A549 (cell line): ENCODE measurements around the gene TSN. TPM values are rescaled to one million over a fixed set of nuclear protein-coding genes. Genes with fewer than 3 reads are reported as not detected.

Experiments used
- ATAC-seq, 2 experiments: fragments of 200-7000 bp in 1 of 2; fragments of >200 bp in 1 of 2; cut with Nextera tagmentation in 1 of 2; cut with Tn5 transposase in 1 of 2; 3 replicates each; pipeline versions ENCODE4 v1.8.0 to v1.9.1; 2018 to 2020; ENCODE audit warnings: mild to moderate bottlenecking in 1 of 2, moderate library complexity in 1 of 2
- CTCF ChIA-PET: fragments of 300-600 bp; sonication (Branson Sonifier 250); formaldehyde crosslinking; extraction: SDS; loops from one replicate; lab custom pipeline; 2021; ENCODE audit warnings: antibody characterized with exemption, inconsistent platforms; lab: Yijun Ruan, JAX
- POLR2A ChIA-PET: fragments of 350-600 bp; formaldehyde crosslinking; extraction: SDS; loops from one replicate; lab custom pipeline; 2021; ENCODE audit warnings: antibody characterized with exemption, inconsistent platforms; lab: Yijun Ruan, JAX
- DNase-seq, 2 experiments: peaks; one replicate each; pipeline versions ENCODE4 v3.0.0 to v3.0.0-alpha.2; 2011 to 2016; ENCODE audit warnings: low read depth in 1 of 2, low spot score in 1 of 2
- FAIRE-seq: peaks from 2 replicates; lab custom pipeline; 2011; peaks lifted over from hg19 to GRCh38; lab: Jason Lieb, UNC
- H3K27ac ChIP-seq, 2 experiments: fragments of >200 bp; sonication (Bioruptor Twin); formaldehyde crosslinking; 3 replicates each; pipeline ENCODE4 v1.5.1; 2016 to 2017
- H3K4me1 ChIP-seq: fragments of >200 bp; sonication (Bioruptor Twin); formaldehyde crosslinking; 3 replicates; pipeline ENCODE4 v1.6.1; 2016
- H3K4me2 ChIP-seq: fragments of >200 bp; sonication (Bioruptor Twin); formaldehyde crosslinking; 3 replicates; pipeline ENCODE4 v1.6.1; 2016
- H3K4me3 ChIP-seq: fragments of >200 bp; sonication (Bioruptor Twin); formaldehyde crosslinking; 3 replicates; pipeline ENCODE4 v1.5.1; 2016
- H3K9me3 ChIP-seq: fragments of >200 bp; sonication (Bioruptor Twin); formaldehyde crosslinking; 3 replicates; pipeline ENCODE4 v1.6.1; 2016
- CBX2 ChIP-seq: fragments of 200-600 bp; sonication (generic); IDR thresholded peaks from 2 replicates; pipeline ENCODE4 v1.6.1; 2016; ENCODE audit warnings: low read depth, mild to moderate bottlenecking, borderline replicate concordance
- EHF ChIP-seq: fragments of 250-450 bp; sonication (Bioruptor Pico); IDR thresholded peaks from 2 replicates; pipeline ENCODE4 v1.5.0; 2020; ENCODE audit warnings: mild to moderate bottlenecking
- FOSB ChIP-seq: fragments of 250-450 bp; sonication (Bioruptor Pico); IDR thresholded peaks from 2 replicates; pipeline ENCODE4 v1.5.0; 2020; ENCODE audit warnings: mild to moderate bottlenecking, moderate library complexity
- FOSL2 ChIP-seq, 2 experiments: fragments of 450-650 bp in 1 of 2; fragments of >200 bp in 1 of 2; sonication (Bioruptor Twin) in 1 of 2; formaldehyde crosslinking; IDR thresholded peaks; 2 replicates each; pipeline versions ENCODE4 v1.5.0 to v1.6.1; 2016 to 2020; ENCODE audit warnings: mild to moderate bottlenecking in 1 of 2, moderate library complexity in 1 of 2
- FOXS1 ChIP-seq: fragments of 250-450 bp; sonication (Bioruptor Pico); IDR thresholded peaks from 2 replicates; pipeline ENCODE4 v1.5.0; 2020; ENCODE audit warnings: mild to moderate bottlenecking, moderate library complexity
- HDAC2 ChIP-seq: fragments of 200-600 bp; sonication (generic); IDR thresholded peaks from 2 replicates; pipeline ENCODE4 v1.6.1; 2016
- HOXA7 ChIP-seq: fragments of 250-450 bp; sonication (Bioruptor Pico); IDR thresholded peaks from 2 replicates; pipeline ENCODE4 v1.5.0; 2020; ENCODE audit warnings: mild to moderate bottlenecking, moderate library complexity
- HOXB13 ChIP-seq: fragments of 250-450 bp; sonication (Bioruptor Pico); IDR thresholded peaks from 2 replicates; pipeline ENCODE4 v1.5.0; 2020; ENCODE audit warnings: low read depth, mild to moderate bottlenecking, moderate library complexity
- JUN ChIP-seq, 2 experiments: fragments of >200 bp; sonication (Bioruptor Twin); formaldehyde crosslinking; IDR thresholded peaks; 2 replicates in 1 of 2; 3 replicates in 1 of 2; pipeline ENCODE4 v1.6.1; 2016 to 2017
- KDM1A ChIP-seq: fragments of 200-600 bp; sonication (generic); IDR thresholded peaks from 2 replicates; pipeline ENCODE4 v1.6.1; 2016; ENCODE audit warnings: low read depth, mild to moderate bottlenecking
- KDM5A ChIP-seq: fragments of 200-600 bp; sonication (generic); IDR thresholded peaks from 2 replicates; pipeline ENCODE4 v1.6.1; 2016; ENCODE audit warnings: antibody characterized with exemption, mild to moderate bottlenecking
- NPAS2 ChIP-seq: fragments of 250-450 bp; sonication (Bioruptor Pico); IDR thresholded peaks from 2 replicates; pipeline ENCODE4 v1.8.0; 2022; ENCODE audit warnings: mild to moderate bottlenecking, moderate library complexity, borderline replicate concordance
- NR3C1 ChIP-seq: fragments of >200 bp; sonication (Bioruptor Twin); formaldehyde crosslinking; IDR thresholded peaks from 3 replicates; pipeline ENCODE4 v1.6.1; 2017
- POLR2A ChIP-seq: IDR thresholded peaks from 2 replicates; pipeline ENCODE4 v1.6.1; 2012; ENCODE audit warnings: mild to moderate bottlenecking, low read length
- RAD21 ChIP-seq, 2 experiments: fragments of >200 bp in 1 of 2; sonication (Bioruptor Twin) in 1 of 2; formaldehyde crosslinking in 1 of 2; IDR thresholded peaks in 1 of 2; conservative IDR thresholded peaks in 1 of 2; 2 replicates in 1 of 2; 3 replicates in 1 of 2; pipeline ENCODE4 v1.6.1; 2012 to 2018; ENCODE audit warnings: inconsistent platforms in 1 of 2
- RNF2 ChIP-seq: fragments of 200-600 bp; sonication (generic); IDR thresholded peaks from 2 replicates; pipeline ENCODE4 v1.6.1; 2016; ENCODE audit warnings: low read depth, mild to moderate bottlenecking, antibody characterized with exemption, moderate library complexity, borderline replicate concordance
- TFCP2L1 ChIP-seq: fragments of 250-450 bp; sonication (Bioruptor Pico); IDR thresholded peaks from 2 replicates; pipeline ENCODE4 v1.5.0; 2021; ENCODE audit warnings: mild to moderate bottlenecking
- ZC3H11A ChIP-seq: fragments of 450-650 bp; IDR thresholded peaks from 2 replicates; pipeline ENCODE4 v1.6.1; 2014; ENCODE audit warnings: antibody characterized with exemption, mild to moderate bottlenecking
- ZFP36 ChIP-seq: fragments of 450-650 bp; IDR thresholded peaks from 2 replicates; pipeline ENCODE4 v1.6.1; 2014; ENCODE audit warnings: borderline replicate concordance; ENCODE audit not compliant: partially characterized antibody
- ZSCAN20 ChIP-seq: fragments of 250-450 bp; sonication (Bioruptor Pico); IDR thresholded peaks from 2 replicates; pipeline ENCODE4 v1.8.0; 2022; ENCODE audit warnings: mild to moderate bottlenecking, moderate library complexity
- WGBS: methylation state at CpG from one replicate; pipeline ENCODE4 v1.1.6; 2017; ENCODE audit errors: missing lambda C conversion rate; 5-methylcytosine and 5-hydroxymethylcytosine counted together
- polyA plus RNA-seq, 4 experiments: library from polyadenylated mRNA; depleted of rRNA in 3 of 4; stranded (reverse); fragments of >200 nt; fragmentation: RNase III in 1 of 4; extraction: RNeasy Plus Mini Kit Qiagen cat#74134 plus additional on column Dnase treatment in 1 of 4; gene quantifications; 2 replicates in 3 of 4; 3 replicates in 1 of 4; pipeline ENCODE4 v1.2.3, GENCODE V29; 2011 to 2017
- TF ChIP-seq, protein P1 (sequence below): fragments of >200 bp; sonication (Bioruptor Twin); formaldehyde crosslinking; IDR thresholded peaks from 3 replicates; pipeline ENCODE4 v1.6.1; 2016
- TF ChIP-seq, protein P2 (sequence below): IDR thresholded peaks from 2 replicates; pipeline ENCODE4 v1.6.1; 2012
- TF ChIP-seq, protein P3 (sequence below): IDR thresholded peaks from 2 replicates; pipeline ENCODE4 v1.6.1; 2012
- TF ChIP-seq, protein P4 (sequence below): fragments of >200 bp; sonication (Bioruptor Twin); formaldehyde crosslinking; IDR thresholded peaks from 2 replicates; pipeline ENCODE4 v1.6.1; 2016

Gene TSN
- polyA plus RNA-seq, 2 of the 4 experiments (the other 2 are of a cell fraction), result 56.8 to 101 TPM

DNA sequence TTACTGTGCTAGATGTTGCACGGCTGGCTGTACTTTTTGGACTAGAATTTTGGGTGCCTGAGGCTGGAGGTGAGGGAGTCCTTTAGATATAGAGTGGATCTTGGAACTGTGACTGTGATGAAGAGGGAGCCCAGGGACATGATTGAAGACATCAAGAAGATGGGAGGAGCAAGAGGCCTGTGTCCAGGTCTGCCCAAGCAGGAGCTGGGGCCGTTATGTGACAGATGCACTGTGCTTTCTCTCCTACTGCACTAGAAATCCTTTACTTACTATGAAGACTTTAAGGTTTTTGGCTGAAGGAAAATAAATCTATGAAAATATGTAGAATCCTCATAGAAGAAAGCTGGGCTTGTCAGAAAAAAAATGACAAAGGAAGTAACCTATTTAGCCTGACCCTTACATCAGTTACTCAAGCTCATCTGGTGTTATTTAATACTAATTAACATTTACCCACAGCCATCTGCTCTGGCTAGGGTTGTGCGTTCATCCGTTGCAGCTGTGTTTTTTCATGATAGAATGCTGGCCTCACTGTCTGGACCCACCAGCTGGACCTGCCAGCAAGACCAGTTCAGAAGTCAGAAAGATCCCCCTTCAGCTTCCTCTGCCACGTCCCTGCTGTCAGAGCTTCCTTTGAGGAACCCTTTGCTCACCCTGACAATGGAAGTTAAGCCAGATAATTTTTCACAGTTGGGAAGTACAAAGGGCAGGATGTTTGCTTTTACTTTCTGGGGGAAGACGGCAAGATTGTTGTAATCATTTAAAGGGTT is 16.7 kb downstream of the TSN start:
- Histone ChIP-seq H3K27ac (no peak overlapping the region), H3K4me3 (no peak overlapping the region), H3K9me3 (no peaks in the 10 kb centered on the region), H3K4me2 (no peak overlapping the region), H3K4me1 (peaks cover 10% of the 10 kb centered on the region)
- FAIRE-seq (no peak), ATAC-seq (no peak; a peak in 1 of 6 replicates), DNase-seq (no peak)
- no peak for TF ChIP-seq FOSL2 (IDR thresholded peaks at IDR 0.05)
- TF ChIP-seq FOSL2 (CRISPR knock-in tag; IDR thresholded peaks at IDR 0.05), result no peak
- ChIA-PET CTCF (no interaction called here), POLR2A (no interaction called here)
- WGBS, result 81% methylated on average over 6 of the region's 6 CpGs

DNA sequence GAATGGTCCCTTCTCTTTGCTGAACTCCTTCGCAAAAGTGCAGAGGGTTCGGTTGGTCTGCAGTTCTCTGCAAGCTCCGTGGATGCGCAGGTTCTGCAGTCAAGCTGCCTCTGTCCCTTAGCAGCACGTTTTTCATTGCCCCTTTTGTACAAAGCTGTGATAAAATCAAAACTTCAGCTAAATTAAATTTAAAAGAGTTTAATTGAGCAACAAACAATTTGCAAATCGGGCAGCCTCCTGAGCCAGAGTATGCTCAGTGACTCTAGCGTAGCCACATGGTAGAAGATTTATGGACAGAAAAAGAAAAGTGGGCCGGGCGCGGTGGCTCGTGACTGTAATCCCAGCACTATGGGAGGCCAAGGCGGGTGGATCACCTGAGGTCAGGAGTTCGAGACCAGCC is 18.8 kb downstream of the TSN start:
- no peaks in the 10 kb centered on the region for H3K9me3 ChIP-seq
- H3K4me2 ChIP-seq, result no peak overlapping the region
- no peak for ATAC-seq
- H3K27ac ChIP-seq, result no peak overlapping the region
- TF ChIP-seq NPAS2 (CRISPR knock-in tag) (no peak), CBX2 (no peak), RNF2 (no peak), NR3C1 (no peak), HDAC2 (no peak), POLR2A (no peak)
- TF ChIP-seq, all 56 proteins: peak for 0
- ChIA-PET CTCF (no interaction called here), POLR2A (no interaction called here)
- DNase-seq, result no peak
- WGBS, result 84% methylated on average over 13 of the region's 13 CpGs
- Histone ChIP-seq H3K4me1 (peaks cover 19% of the 10 kb centered on the region), H3K4me3 (no peak overlapping the region)
- FAIRE-seq, result no peak

DNA sequence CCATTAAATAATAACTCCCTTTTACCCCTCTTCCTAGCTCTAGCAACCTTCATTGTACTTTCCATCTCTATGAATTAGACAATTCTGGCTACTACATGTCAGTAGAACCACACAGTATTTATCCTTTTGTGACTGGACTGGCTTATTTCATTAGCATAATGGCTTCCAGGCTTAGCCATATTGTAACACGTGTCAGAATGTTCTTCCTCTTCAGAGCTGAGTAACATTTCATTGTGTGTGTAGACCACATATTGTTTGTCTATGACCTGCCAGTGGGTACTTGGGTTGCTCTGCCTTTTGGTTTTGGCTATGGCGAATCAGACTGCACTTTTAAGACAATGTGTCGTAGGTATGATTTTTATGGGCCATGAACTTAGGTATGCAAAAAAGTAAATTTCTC is 20.9 kb downstream of the TSN start:
- 76% methylated on average over 3 of the region's 3 CpGs for WGBS
- ChIA-PET CTCF (no interaction called here), POLR2A (no interaction called here)

DNA sequence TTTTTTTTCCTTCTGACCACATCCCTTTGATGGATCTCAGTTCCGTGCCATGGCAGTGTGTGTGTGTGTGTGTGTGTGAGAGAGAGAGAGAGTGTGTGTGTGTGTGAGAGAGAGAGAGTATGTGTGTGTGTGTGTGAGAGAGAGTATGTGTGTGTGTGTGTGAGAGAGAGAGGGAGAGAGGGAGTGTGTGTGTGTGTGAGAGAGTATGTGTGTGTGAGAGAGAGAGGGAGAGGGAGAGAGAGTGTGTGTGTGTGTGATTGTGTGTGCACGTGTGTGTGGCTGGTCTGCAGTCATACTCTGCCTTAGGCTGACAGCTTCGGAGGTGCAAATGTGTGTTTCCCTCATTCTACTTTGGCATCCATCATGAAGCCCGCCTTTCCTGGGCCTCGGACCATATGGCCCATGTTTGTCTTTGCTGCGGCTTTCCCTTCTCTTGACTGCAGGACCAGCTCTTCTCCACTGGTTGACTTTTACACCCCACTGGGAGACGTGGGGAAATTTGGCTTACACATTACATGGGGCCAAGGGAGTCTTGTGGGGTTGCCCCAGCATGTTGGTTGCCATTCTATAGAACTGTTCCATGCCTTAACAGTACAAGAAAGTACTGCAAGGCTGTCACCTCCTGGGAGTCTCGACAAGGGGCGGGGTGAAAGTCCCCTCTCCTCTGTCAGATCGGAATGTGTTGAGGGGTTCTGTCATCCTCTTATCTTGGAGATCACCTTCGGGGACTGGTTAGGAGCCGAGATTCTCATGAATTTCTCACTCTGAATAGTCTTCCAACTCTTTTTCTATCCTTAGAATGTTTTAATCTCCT is 21.6 kb downstream of the TSN start:
- CTCF ChIA-PET, result interaction anchor here (0.7 kb wide), 1 partner anchor 34 kb away, joined by 3 read pairs; no protein-coding TSS in a partner anchor
- FAIRE-seq (no peak), ATAC-seq (peak; percentile 32 to 45; a peak in 5 of 6 replicates), DNase-seq (no peak)
- Histone ChIP-seq H3K4me2 (peak overlapping the region; percentile 53), H3K27ac (no peak overlapping the region), H3K9me3 (no peaks in the 10 kb centered on the region), H3K4me3 (no peak overlapping the region), H3K4me1 (peaks cover 19% of the 10 kb centered on the region)
- 48% methylated on average over 12 of the region's 12 CpGs for WGBS
- POLR2A ChIA-PET, result no interaction called here
- TF ChIP-seq, protein P1, sequence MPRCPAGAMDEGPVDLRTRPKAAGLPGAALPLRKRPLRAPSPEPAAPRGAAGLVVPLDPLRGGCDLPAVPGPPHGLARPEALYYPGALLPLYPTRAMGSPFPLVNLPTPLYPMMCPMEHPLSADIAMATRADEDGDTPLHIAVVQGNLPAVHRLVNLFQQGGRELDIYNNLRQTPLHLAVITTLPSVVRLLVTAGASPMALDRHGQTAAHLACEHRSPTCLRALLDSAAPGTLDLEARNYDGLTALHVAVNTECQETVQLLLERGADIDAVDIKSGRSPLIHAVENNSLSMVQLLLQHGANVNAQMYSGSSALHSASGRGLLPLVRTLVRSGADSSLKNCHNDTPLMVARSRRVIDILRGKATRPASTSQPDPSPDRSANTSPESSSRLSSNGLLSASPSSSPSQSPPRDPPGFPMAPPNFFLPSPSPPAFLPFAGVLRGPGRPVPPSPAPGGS, result no peak
- TF ChIP-seq, protein P2, sequence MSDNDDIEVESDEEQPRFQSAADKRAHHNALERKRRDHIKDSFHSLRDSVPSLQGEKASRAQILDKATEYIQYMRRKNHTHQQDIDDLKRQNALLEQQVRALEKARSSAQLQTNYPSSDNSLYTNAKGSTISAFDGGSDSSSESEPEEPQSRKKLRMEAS, result no peak
- TF ChIP-seq ZC3H11A, result no peak
- no peak for TF ChIP-seq NPAS2 (CRISPR knock-in tag)
- no peak for TF ChIP-seq RAD21 (conservative IDR thresholded peaks at IDR 0.05 in 1 of 2, IDR thresholded peaks at IDR 0.05 in 1 of 2)

More for the DNA sequence above, 20.9 kb downstream of the TSN start:
- peaks cover 19% of the 10 kb centered on the region for H3K4me1 ChIP-seq
- H3K4me2 ChIP-seq, result no peak overlapping the region
- H3K9me3 ChIP-seq, result no peaks in the 10 kb centered on the region
- DNase-seq, result no peak
- no peak overlapping the region for H3K4me3 ChIP-seq
- no peak for FAIRE-seq
- TF ChIP-seq, protein P3, sequence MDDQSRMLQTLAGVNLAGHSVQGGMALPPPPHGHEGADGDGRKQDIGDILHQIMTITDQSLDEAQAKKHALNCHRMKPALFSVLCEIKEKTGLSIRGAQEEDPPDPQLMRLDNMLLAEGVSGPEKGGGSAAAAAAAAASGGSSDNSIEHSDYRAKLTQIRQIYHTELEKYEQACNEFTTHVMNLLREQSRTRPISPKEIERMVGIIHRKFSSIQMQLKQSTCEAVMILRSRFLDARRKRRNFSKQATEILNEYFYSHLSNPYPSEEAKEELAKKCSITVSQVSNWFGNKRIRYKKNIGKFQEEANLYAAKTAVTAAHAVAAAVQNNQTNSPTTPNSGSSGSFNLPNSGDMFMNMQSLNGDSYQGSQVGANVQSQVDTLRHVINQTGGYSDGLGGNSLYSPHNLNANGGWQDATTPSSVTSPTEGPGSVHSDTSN, result no peak
- TF ChIP-seq POLR2A, result no peak
- TF ChIP-seq HOXA7 (CRISPR knock-in tag), result no peak
- no peak for TF ChIP-seq HOXB13 (CRISPR knock-in tag)
- TF ChIP-seq EHF (CRISPR knock-in tag), result no peak
- TF ChIP-seq, protein P2, result no peak
- no peak for TF ChIP-seq KDM1A
- TF ChIP-seq, protein P4, sequence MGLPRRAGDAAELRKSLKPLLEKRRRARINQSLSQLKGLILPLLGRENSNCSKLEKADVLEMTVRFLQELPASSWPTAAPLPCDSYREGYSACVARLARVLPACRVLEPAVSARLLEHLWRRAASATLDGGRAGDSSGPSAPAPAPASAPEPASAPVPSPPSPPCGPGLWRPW, result no peak
- no peak for TF ChIP-seq JUN (IDR thresholded peaks at IDR 0.05)
- no peak for TF ChIP-seq RNF2
- no peak for TF ChIP-seq NR3C1
- no peak for TF ChIP-seq ZFP36
- TF ChIP-seq FOSB (CRISPR knock-in tag), result no peak
- TF ChIP-seq FOXS1, result no peak
- no peak for TF ChIP-seq TFCP2L1 (CRISPR knock-in tag)
- TF ChIP-seq ZSCAN20 (CRISPR knock-in tag), result no peak
- TF ChIP-seq KDM5A, result no peak
- no peak for ATAC-seq
- no peak overlapping the region for H3K27ac ChIP-seq
